Keratinocyte (primary cell): Measurements from ENCODE around the gene DUSP3. TPM values are rescaled to one million over a fixed set of nuclear protein-coding genes. Genes with fewer than 3 reads are reported as not detected.

Experiments used
- DNase-seq: peaks from one replicate; pipeline ENCODE4 v3.0.0-alpha.2; 2011; ENCODE audit warnings: low read depth, missing footprints, low spot score
- FAIRE-seq: peaks from 2 replicates; lab custom pipeline; 2011; peaks lifted over from hg19 to GRCh38; lab: Jason Lieb, UNC
- H2AFZ ChIP-seq: 2 replicates; pipeline ENCODE4 v1.6.0; 2012; ENCODE audit warnings: low read length, control low read depth, inconsistent platforms; ENCODE audit not compliant: control insufficient read depth
- H3K27ac ChIP-seq: 2 replicates; pipeline ENCODE4 v1.5.1; 2011; ENCODE audit warnings: low read length; ENCODE audit not compliant: control insufficient read depth, insufficient read depth
- H3K27me3 ChIP-seq: 3 replicates; pipeline ENCODE4 v1.6.0; 2011; ENCODE audit warnings: low read length; ENCODE audit not compliant: control insufficient read depth, insufficient read depth; ENCODE audit errors: extremely low read depth
- H3K36me3 ChIP-seq, 2 experiments: 2 replicates in 1 of 2; 3 replicates in 1 of 2; pipeline ENCODE4 v1.5.1; 2011; ENCODE audit warnings: low read length in 2 of 2, mild to moderate bottlenecking in 1 of 2; ENCODE audit not compliant: control insufficient read depth in 2 of 2, insufficient read depth in 2 of 2; ENCODE audit errors: extremely low read depth in 1 of 2
- H3K4me1 ChIP-seq: 3 replicates; pipeline ENCODE4 v1.5.1; 2011; ENCODE audit warnings: low read length; ENCODE audit not compliant: control insufficient read depth, insufficient read depth; ENCODE audit errors: extremely low read depth
- H3K4me2 ChIP-seq: 3 replicates; pipeline ENCODE4 v1.6.0; 2011; ENCODE audit warnings: low read depth, low read length; ENCODE audit not compliant: control insufficient read depth, insufficient read depth; ENCODE audit errors: extremely low read depth
- H3K4me3 ChIP-seq, 3 experiments: fragments of 200-600 bp in 1 of 3; sonication (generic) in 1 of 3; 2 replicates in 2 of 3; 3 replicates in 1 of 3; pipeline ENCODE4 v1.5.1; 2011 to 2016; ENCODE audit warnings: low read length in 3 of 3, mild to moderate bottlenecking in 3 of 3, control low read depth in 2 of 3, inconsistent platforms in 1 of 3, low read depth in 1 of 3, mixed read lengths in 1 of 3, mixed run types in 1 of 3, moderate library complexity in 1 of 3; ENCODE audit not compliant: control insufficient read depth in 2 of 3, insufficient read depth in 2 of 3; ENCODE audit errors: extremely low read depth in 1 of 3
- H3K79me2 ChIP-seq: 2 replicates; pipeline ENCODE4 v1.6.0; 2012; ENCODE audit warnings: low read length; ENCODE audit not compliant: control insufficient read depth, insufficient read depth
- H3K9ac ChIP-seq: 3 replicates; pipeline ENCODE4 v1.6.0; 2011; ENCODE audit warnings: low read length; ENCODE audit not compliant: control insufficient read depth, insufficient read depth; ENCODE audit errors: extremely low read depth
- H3K9me1 ChIP-seq: 3 replicates; pipeline ENCODE4 v1.6.0; 2011; ENCODE audit warnings: low read length; ENCODE audit not compliant: control insufficient read depth, insufficient read depth; ENCODE audit errors: extremely low read depth
- H3K9me3 ChIP-seq: 2 replicates; pipeline ENCODE4 v1.5.1; 2012; ENCODE audit warnings: low read depth, low read length; ENCODE audit not compliant: control insufficient read depth
- H4K20me1 ChIP-seq: 3 replicates; pipeline ENCODE4 v1.6.0; 2011; ENCODE audit warnings: low read length; ENCODE audit not compliant: control insufficient read depth, insufficient read depth; ENCODE audit errors: extremely low read depth
- CTCF ChIP-seq, 3 experiments: IDR thresholded peaks in 1 of 3; conservative IDR thresholded peaks in 1 of 3; optimal IDR thresholded peaks in 1 of 3; 2 replicates in 2 of 3; 3 replicates in 1 of 3; pipeline versions ENCODE3 to v1.5.1; 2011; ENCODE audit warnings: low read length in 3 of 3, mild to moderate bottlenecking in 3 of 3, moderate library complexity in 2 of 3, control low read depth in 1 of 3, inconsistent platforms in 1 of 3; ENCODE audit not compliant: insufficient read depth in 2 of 3; ENCODE audit errors: extremely low read depth in 1 of 3
- EZH2 ChIP-seq: IDR thresholded peaks from one replicate; pipeline ENCODE4 v1.6.1; 2012; ENCODE audit warnings: inconsistent platforms, mild to moderate bottlenecking, low read length, moderate library complexity
- dilution Hi-C: fragments of 300-500 bp; cut with MboI; formaldehyde crosslinking; loops from one replicate; pipeline ENCODE4 v1.7.0; 2020; ENCODE audit warnings: low sequenced_read_pairs; ENCODE audit not compliant: extremely low pct_ligation_motif_present
- polyA minus RNA-seq, 3 experiments: library from RNA; depleted of rRNA, polyadenylated mRNA; stranded (reverse); fragments of >200 nt; gene quantifications; 1 replicate in 1 of 3; 2 replicates in 1 of 3; 3 replicates in 1 of 3; pipeline ENCODE4 v1.2.3, GENCODE V29; 2011
- polyA plus RNA-seq, 5 experiments: library from polyadenylated mRNA; depleted of rRNA in 3 of 5; stranded (reverse) in 3 of 5; stranded (forward) in 1 of 5; unstranded in 1 of 5; fragments of >200 nt; gene quantifications; 1 replicate in 1 of 5; 2 replicates in 3 of 5; 3 replicates in 1 of 5; pipeline versions ENCODE4 v1.2.1 to v1.2.3, GENCODE V29; 2011 to 2012; ENCODE audit warnings: missing spikeins in 2 of 5, low read depth in 1 of 5, low replicate concordance in 1 of 5

DUSP3 gene
- 39.2 to 45.2 TPM (median 44.1 TPM) in 3 replicates for polyA plus RNA-seq
- 16.7 TPM for polyA plus RNA-seq (2011; ENCODE audit: low read depth)
- 49.5 and 49.7 TPM in 2 replicates for polyA plus RNA-seq (2011; cell fraction: cytosol; rRNA removed)
- polyA plus RNA-seq (2011; cell fraction: nucleus; rRNA removed), result 48.8 and 55.5 TPM in 2 replicates
- 38.6 and 40.4 TPM in 2 replicates for polyA plus RNA-seq (2012; ENCODE audit: low replicate concordance)
- polyA minus RNA-seq, result 40.3 to 52.4 TPM (median 49.0 TPM) in 3 replicates
- polyA minus RNA-seq (2011; cell fraction: cytosol; rRNA and poly(A)+ RNA removed), result 70.0 TPM
- polyA minus RNA-seq (2011; cell fraction: nucleus; rRNA and poly(A)+ RNA removed), result 25.7 and 27.4 TPM in 2 replicates

- dilution Hi-C loops, result no loop called here
- Histone ChIP-seq H3K9me1 (no peaks in the 10 kb centered on the region), H3K9ac (peak within 1 kb of the TSS; percentile 94), H3K4me2 (peak within 1 kb of the TSS; percentile 90), H2AFZ (peak within 1 kb of the TSS; percentile 86), H3K4me3 (peak within 1 kb of the TSS; percentile 78 to 95 (median 78)), H3K4me1 (peaks cover 14% of the 10 kb centered on the region), H3K9me3 (no peaks in the 10 kb centered on the region), H3K79me2 (peaks cover 19% of the 10 kb centered on the region), H3K27me3 (no peaks in the 10 kb centered on the region), H4K20me1 (no peaks in the 10 kb centered on the region), H3K27ac (peak within 1 kb of the TSS; percentile 91), H3K36me3 (peaks cover 16% of the 10 kb centered on the region in 2 experiments)
- FAIRE-seq, result no peak
- TF ChIP-seq EZH2 (no peak), CTCF (optimal IDR thresholded peaks at IDR 0.05 in 1 of 3, IDR thresholded peaks at IDR 0.05 in 1 of 3, conservative IDR thresholded peaks at IDR 0.05 in 1 of 3; ENCODE audit: extremely low read depth in 1 of 3, insufficient read depth in 2 of 3, low read length in 3 of 3) (no peak)
- DNase-seq, result no peak
These were observed at the start of gene DUSP3 for GRCh38 chr17:43778337-43779144. Gene DUSP3 (minus strand): TSS chr17:43778977. CDS start chr17:43778924, 53 bp downstream.

- no peaks in the 10 kb centered on the region for H3K9me1 ChIP-seq
- H3K36me3 ChIP-seq, result peaks cover 15 to 30% of the 10 kb centered on the region in 2 experiments
- H3K27ac ChIP-seq, result no peak overlapping the region
- DNase-seq (no peak), FAIRE-seq (no peak)
- H3K4me3 ChIP-seq, result no peak overlapping the region
- no peaks in the 10 kb centered on the region for H3K9me3 ChIP-seq
- H3K27me3 ChIP-seq, result no peaks in the 10 kb centered on the region
- TF ChIP-seq EZH2 (no peak), CTCF (optimal IDR thresholded peaks at IDR 0.05 in 1 of 3, IDR thresholded peaks at IDR 0.05 in 1 of 3, conservative IDR thresholded peaks at IDR 0.05 in 1 of 3; ENCODE audit: extremely low read depth in 1 of 3, insufficient read depth in 2 of 3, low read length in 3 of 3) (no peak)
- H2AFZ ChIP-seq, result no peak overlapping the region
- H3K4me2 ChIP-seq, result no peak overlapping the region
- H3K79me2 ChIP-seq, result no peaks in the 10 kb centered on the region
- no peaks in the 10 kb centered on the region for H4K20me1 ChIP-seq
- H3K9ac ChIP-seq, result no peak overlapping the region
- dilution Hi-C loops, result no loop called here
- H3K4me1 ChIP-seq, result peaks cover 11% of the 10 kb centered on the region
These were observed 48.8 kb upstream of the DUSP3 start for GRCh38 chr17:43827596-43827995.
